GM21381 (cell line): Measurements from ENCODE around the gene WIF1.

Experiments
- ATAC-seq: cut with Tn5 transposase; IDR thresholded peaks from one replicate; pipeline ENCODE4 v1.9.1; 2021; ENCODE audit warnings: mild to moderate bottlenecking, moderate library complexity; ENCODE audit not compliant: unreplicated experiment

WIF1 gene

GRCh38 chr12:65023485-65023884 lies 97.6 kb downstream of the WIF1 start:
- ATAC-seq = no peak

- no peak for ATAC-seq
Measured at GRCh38 chr12:65022960-65023359, 98.1 kb downstream of the WIF1 start.

- ATAC-seq = no peak
Measured at GRCh38 chr12:65022421-65022820, 98.7 kb downstream of the WIF1 start.

- no peak for ATAC-seq
Measured at GRCh38 chr12:65019696-65020234, 101.3 kb downstream of the WIF1 start.

- ATAC-seq = no peak
Measured at GRCh38 chr12:65016881-65017650, 104.0 kb downstream of the WIF1 start.

GRCh38 chr12:65015850-65016249 lies 105.3 kb downstream of the WIF1 start:
- ATAC-seq = no peak

GRCh38 chr12:65014504-65015271 lies 106.4 kb downstream of the WIF1 start:
- ATAC-seq = no peak

- ATAC-seq = no peak
Measured at GRCh38 chr12:65010437-65010836, 110.7 kb downstream of the WIF1 start.

GRCh38 chr12:65005716-65006115 lies 115.4 kb downstream of the WIF1 start:
- no peak for ATAC-seq

- no peak for ATAC-seq
Measured at GRCh38 chr12:65004270-65004669, 116.8 kb downstream of the WIF1 start.
